AG04449 (cell line): ENCODE measurements around the gene ZBTB32.
A peak's percentile ranks its signal among the peaks of the same experiment; 100 is the strongest.

Experiments used
- CTCF ChIA-PET: fragments of 350-600 bp; formaldehyde crosslinking; extraction: SDS; loops from one replicate; lab custom pipeline; 2021; ENCODE audit warnings: antibody characterized with exemption; lab: Yijun Ruan, JAX
- POLR2A ChIA-PET: fragments of 400-600, 350-600 bp; formaldehyde crosslinking; extraction: SDS; loops from one replicate; lab custom pipeline; 2020; ENCODE audit warnings: antibody characterized with exemption, inconsistent platforms; lab: Yijun Ruan, JAX
- DNase-seq: peaks from one replicate; pipeline ENCODE4 v3.0.0-alpha.2; 2010; ENCODE audit warnings: low read depth, low spot score
- H3K4me3 ChIP-seq: 2 replicates; pipeline ENCODE4 v1.5.1; 2011; ENCODE audit warnings: low read depth, mild to moderate bottlenecking, control low read depth, low read length
- TF ChIP-seq, protein P1 (sequence below): IDR thresholded peaks from one replicate; pipeline ENCODE4 v1.5.1; 2011; ENCODE audit warnings: mild to moderate bottlenecking, moderate library complexity, low read length, control low read depth, inconsistent platforms; ENCODE audit not compliant: insufficient read depth; ENCODE audit errors: missing control alignments

The ZBTB32 gene

DNA sequence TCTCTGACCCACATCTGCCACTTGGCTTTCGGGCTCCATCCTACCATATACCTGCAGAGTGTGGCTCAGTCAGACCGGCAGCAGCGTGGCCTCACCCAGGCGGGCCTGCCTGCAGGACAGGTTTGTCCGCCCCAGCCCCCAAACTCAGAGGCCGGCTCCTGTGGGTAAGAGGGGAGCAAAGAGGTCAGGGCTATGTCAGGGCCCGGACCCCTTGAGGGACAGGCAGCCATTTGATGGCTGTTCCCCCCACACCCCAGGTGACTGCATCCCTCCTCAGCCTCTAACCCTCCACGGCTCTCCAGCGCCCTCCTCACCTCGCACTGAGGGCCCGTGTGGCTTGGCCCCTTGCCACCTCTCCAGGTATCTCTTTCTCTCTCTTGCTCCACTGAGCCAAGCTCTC, 12.3 kb upstream of the ZBTB32 start:
- ChIA-PET CTCF (interaction anchor here (0.7 to 2.4 kb wide), 17 partner anchors 9 to 339 kb away, joined by 3 to 28 read pairs (median 4); partner anchors contain the start of gene KMT2B), POLR2A (no interaction called here)
- TF ChIP-seq, protein P1, sequence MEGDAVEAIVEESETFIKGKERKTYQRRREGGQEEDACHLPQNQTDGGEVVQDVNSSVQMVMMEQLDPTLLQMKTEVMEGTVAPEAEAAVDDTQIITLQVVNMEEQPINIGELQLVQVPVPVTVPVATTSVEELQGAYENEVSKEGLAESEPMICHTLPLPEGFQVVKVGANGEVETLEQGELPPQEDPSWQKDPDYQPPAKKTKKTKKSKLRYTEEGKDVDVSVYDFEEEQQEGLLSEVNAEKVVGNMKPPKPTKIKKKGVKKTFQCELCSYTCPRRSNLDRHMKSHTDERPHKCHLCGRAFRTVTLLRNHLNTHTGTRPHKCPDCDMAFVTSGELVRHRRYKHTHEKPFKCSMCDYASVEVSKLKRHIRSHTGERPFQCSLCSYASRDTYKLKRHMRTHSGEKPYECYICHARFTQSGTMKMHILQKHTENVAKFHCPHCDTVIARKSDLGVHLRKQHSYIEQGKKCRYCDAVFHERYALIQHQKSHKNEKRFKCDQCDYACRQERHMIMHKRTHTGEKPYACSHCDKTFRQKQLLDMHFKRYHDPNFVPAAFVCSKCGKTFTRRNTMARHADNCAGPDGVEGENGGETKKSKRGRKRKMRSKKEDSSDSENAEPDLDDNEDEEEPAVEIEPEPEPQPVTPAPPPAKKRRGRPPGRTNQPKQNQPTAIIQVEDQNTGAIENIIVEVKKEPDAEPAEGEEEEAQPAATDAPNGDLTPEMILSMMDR = no peak

DNA sequence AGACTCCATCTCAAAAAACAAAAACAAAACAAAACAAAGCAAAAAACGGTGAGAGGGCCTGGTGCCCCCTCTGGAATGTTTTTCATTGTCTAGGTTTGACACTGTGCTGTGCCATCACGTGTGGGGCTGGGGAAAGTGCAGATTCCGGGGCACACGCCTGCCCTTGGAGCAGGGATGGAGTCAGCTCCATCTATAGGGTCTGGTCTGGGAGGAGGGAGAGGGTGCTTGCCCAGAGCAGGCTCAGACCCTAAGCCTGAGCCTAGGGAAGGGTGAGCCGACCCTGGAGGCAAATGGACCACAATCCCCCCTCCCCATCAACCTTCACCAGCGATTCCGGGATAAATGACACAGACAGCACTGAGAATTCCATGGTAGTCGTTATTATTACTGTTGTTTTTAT, 10.9 kb upstream of the ZBTB32 start:
- TF ChIP-seq, protein P1 = no peak
- ChIA-PET POLR2A (no interaction called here), CTCF (interaction anchor here (0.6 to 2.4 kb wide), 22 partner anchors 9 to 149 kb away, joined by 3 to 28 read pairs (median 4); partner anchors contain the start of genes IGFLR1 and KMT2B)
- DNase-seq = no peak
- no peak overlapping the region for H3K4me3 ChIP-seq

More for the DNA sequence above, 12.3 kb upstream of the ZBTB32 start:
- DNase-seq = no peak
- no peak overlapping the region for H3K4me3 ChIP-seq

DNA sequence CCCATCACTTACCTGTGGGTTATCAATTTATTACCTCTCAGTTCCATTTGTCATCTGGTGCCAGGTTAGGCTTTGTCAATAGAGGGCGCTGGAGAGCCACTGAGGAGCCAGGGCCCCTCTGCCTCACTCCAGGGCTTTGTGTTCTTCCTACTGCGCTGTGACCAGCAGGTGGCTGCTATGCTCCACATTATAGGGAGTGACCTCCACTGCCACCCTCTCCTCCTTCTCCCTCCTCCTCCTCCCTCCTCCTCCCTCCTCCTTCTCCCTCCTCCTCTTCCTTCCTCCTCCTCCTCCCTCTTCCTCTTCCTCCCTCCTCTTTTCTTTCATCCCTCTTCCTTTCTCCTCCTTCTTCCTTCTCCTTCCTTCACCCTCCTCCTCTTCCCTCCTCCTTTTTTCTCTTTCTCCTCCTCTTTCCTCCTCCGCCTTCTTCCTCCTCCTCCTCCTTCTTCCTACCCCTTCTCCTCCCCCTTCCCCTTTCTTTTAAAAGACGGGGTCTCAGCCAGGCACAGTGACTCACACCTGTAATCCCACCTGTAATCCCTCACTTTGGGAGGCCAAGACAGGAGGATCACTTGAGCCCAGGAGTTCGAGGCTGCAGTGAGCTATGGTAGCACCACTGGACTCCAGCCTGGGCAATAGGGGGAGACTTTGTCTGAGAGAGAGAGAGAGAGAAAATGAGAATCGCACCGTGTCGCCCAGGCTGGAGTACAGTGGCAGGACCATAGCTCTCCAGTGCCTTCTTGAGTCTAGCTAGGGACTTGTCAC, 10.3 kb upstream of the ZBTB32 start:
- ChIA-PET POLR2A (no interaction called here), CTCF (interaction anchor here (0.6 to 2.7 kb wide), 20 partner anchors 8 to 341 kb away, joined by 3 to 28 read pairs (median 4); partner anchors contain the start of genes COX6B1, PSENEN and U2AF1L4)
- DNase-seq = no peak
- TF ChIP-seq, protein P1 = peak; percentile 96
- H3K4me3 ChIP-seq = no peak overlapping the region

DNA sequence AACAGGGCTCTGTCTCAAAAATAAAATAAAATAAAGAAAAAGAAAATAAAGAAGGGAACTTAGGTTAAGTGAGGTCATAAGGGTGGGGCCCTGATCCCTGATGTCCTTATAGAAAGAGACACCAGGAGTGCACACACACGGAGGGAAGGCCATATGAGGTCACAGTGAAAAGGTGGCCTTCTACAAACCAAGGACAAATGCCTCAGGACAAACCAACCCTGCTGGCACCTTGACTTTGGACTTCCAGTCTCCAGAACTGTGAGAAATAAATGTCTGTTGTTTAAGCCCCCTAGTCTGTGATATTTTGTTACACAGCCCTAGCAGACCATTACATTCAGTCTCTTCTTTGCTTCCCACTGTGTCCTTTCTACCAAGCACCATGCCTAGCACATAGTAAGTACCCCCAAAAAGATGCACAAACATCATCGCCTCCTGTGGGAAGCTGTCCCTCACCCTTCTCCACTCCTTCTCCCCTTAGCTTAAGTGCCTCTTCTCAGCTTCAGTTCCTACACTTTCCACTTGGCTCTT, 8.4 kb upstream of the ZBTB32 start:
- POLR2A ChIA-PET = no interaction called here

DNA sequence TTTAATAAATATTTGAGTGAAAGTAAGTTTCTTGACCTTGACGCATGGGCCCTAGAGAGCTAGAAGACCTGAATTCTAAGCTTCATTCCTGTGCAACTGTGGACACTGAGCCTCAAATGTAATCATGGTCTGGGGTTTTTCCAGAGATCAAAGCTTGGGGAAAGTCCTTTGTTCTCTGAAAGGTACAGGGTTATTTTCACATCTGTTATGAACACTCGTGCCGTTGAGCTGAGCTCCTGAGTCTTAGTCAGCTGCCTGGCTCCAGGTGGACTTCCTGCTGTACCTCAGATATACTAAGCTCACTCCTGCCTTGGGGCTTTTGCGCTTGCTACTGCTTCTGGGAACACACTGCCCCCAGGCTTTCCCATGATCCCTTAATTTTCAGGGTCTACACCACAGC, 7.5 kb upstream of the ZBTB32 start:
- ChIA-PET CTCF (interaction anchor here (0.6 to 2.7 kb wide), 8 partner anchors 10 to 123 kb away, joined by 3 to 19 read pairs (median 4); no protein-coding TSS in a partner anchor), POLR2A (no interaction called here)
- no peak for DNase-seq
- no peak overlapping the region for H3K4me3 ChIP-seq
- TF ChIP-seq, protein P1 = no peak

More for the DNA sequence above, 8.4 kb upstream of the ZBTB32 start:
- CTCF ChIA-PET = interaction anchor here (0.6 to 2.7 kb wide), 6 partner anchors 10 to 124 kb away, joined by 3 to 19 read pairs (median 6); no protein-coding TSS in a partner anchor
- TF ChIP-seq, protein P1 = no peak
- H3K4me3 ChIP-seq = no peak overlapping the region
- no peak for DNase-seq
